Measurements from ENCODE around the gene APOL1. TPM values are rescaled to one million over a fixed set of nuclear protein-coding genes. Genes with fewer than 3 reads are reported as not detected.
"Not testable (repeated sequence)": the region's sequence is repeated elsewhere in the genome, so short reads cannot be mapped to it uniquely, and the experiment has no call there.

The APOL1 gene
- total RNA-seq, 8 experiments from 2014 or later: 0.09 to 171 (median 14.0) TPM; not detected in 1

DNA sequence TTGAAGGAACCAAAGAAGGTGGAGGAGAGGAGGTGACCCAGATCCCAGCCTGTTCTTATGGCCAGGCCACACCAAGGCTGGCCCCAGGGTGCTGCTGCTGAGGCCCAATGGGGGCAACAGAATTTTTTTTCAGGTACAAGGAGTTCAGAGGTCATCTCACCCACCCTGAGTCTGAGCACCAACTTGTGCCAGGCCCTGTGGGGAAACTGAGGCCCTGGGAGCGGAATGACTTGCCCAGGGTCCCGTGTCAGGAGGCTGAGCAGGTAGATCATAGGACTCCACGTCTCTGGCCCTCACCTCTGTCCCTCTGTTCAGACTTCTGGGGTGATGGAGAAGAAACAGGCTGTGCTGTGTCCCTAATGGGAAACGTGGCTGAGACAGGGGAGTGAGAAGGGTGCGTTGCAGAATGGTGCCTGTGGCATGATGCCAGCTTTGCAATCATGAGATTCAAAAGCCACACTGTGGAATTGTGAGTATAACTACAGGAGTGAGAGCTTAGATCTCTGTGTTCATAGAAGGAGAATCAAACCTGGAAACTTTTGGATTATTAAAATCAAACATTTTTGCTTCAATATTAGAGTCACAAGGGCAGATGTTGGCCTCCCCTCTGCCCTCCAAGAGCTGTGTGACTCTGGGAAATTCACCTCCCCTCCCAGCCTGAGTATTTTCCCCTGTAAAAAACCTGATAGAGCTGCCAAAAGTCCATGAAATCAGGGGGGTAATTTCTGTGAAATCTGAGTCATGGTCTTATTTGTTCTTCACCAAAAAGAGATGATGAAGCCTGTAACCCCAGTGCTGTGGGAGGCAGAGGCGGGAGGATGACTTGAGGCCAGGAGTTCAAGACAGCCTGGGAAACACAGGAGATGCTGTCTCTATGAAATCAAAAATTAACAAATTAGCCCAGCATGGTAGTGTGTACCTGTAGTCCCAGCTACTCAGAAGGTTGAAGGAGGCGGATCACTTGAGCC, 874 bp downstream of the APOL1 start:
- in situ Hi-C loops (cut with MboI; ENCODE audit: low pct_unique_long_range_greater_than_20kb in 2 of 9, low sequenced_read_pairs in 9 of 9, unreplicated experiment in 9 of 9): no loop called here
- Histone ChIP-seq H3K4me1 (replicated peaks in 1 of 2) (peaks cover 4 to 7% of the 10 kb centered on the region in 2 donors), H3K27ac (no peak overlapping the region), H3K4me3 (no peak overlapping the region)
- 40 to 100% (median 78%) methylated on average over 1 to 5 of the region's 7 CpGs; no CpG with 5 or more reads in 2 of the 10 experiments for WGBS, 10 experiments
- ATAC-seq (replicated peaks in 6 of 8): no peak

DNA sequence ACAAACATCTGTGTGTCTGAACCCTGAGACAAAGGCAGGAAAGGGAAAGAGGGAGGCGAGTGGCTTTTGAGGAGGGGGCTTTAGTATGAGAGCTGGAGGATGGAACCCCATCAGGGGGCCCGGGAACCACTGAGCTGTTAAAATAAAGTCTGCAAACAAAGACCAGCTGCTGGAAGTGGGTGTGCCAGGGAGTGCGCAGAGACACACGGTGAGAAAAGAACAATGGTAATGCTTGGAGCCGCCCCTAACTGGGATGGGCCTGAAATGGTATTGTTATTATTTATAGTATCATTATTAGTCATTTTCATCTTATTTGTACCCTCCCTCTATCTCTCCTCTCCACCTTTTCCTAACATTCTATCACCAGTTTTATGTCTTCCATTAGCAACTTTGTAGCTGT, 2.6 kb downstream of the APOL1 start:
- H3K4me3 ChIP-seq; in situ Hi-C loops (cut with MboI; ENCODE audit: low pct_unique_long_range_greater_than_20kb in 2 of 9, low sequenced_read_pairs in 9 of 9, unreplicated experiment in 9 of 9); H3K27ac ChIP-seq: not testable (repeated sequence)
- no CpG with 5 or more reads among the region's 5 CpGs for WGBS, 10 experiments
- ATAC-seq (replicated peaks in 6 of 8): peak in 4 of 8 experiments; percentile 11 to 28 (median 20)
- H3K4me1 ChIP-seq (replicated peaks in 1 of 2): peaks cover 13 to 20% of the 10 kb centered on the region in 2 donors

DNA sequence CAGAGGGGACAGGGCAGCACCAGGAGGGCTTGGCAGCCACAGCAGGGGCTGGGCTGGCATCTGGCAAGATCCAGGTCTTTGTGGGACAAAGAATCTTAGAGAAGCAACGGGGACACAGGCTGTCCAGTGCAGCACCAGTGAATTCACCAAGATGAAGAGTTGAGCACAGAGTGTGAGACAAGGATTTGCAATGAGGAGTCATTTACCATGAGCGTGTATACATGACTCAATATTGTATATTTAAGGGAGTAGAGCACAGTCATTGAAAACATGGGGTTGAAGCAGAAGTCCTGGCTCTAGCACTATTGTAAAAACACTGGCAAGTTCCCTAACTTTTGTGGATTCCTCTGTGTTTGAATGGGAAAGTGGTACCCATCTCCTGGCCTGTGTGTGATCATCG, 3.5 kb downstream of the APOL1 start:
- H3K4me1 ChIP-seq (replicated peaks in 1 of 2): peaks cover 13 to 20% of the 10 kb centered on the region in 2 donors
- in situ Hi-C loops (cut with MboI; ENCODE audit: low pct_unique_long_range_greater_than_20kb in 2 of 9, low sequenced_read_pairs in 9 of 9, unreplicated experiment in 9 of 9): no loop called here
- no peak overlapping the region for H3K4me3 ChIP-seq
- no peak overlapping the region for H3K27ac ChIP-seq
- 67 to 100% (median 80%) methylated on average over 1 to 3 of the region's 3 CpGs; no CpG with 5 or more reads in 1 of the 10 experiments for WGBS, 10 experiments
- ATAC-seq (replicated peaks in 6 of 8): no peak

DNA sequence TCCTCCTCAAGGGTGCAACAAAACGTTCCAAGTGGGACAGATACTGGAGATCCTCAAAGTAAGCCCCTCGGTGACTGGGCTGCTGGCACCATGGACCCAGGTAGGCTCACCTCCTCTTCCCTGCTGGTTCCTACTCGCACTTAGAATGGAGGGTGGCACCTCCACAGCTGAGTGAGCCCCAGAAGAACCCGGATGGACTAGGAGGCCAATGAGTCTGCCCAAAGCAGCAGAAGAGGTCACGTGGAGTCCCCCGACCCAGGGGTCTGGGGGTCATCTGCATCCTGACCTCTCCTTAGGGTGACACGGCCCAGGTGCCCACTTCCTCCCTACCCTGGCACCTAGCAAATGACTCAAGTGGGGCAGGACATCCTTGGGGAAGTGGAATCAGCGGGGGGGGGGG, 4.4 kb downstream of the APOL1 start:
- H3K4me1 ChIP-seq (replicated peaks in 1 of 2): peaks cover 13 to 20% of the 10 kb centered on the region in 2 donors
- in situ Hi-C loops (cut with MboI; ENCODE audit: low pct_unique_long_range_greater_than_20kb in 2 of 9, low sequenced_read_pairs in 9 of 9, unreplicated experiment in 9 of 9): no loop called here
- H3K4me3 ChIP-seq: no peak overlapping the region
- H3K27ac ChIP-seq: no peak overlapping the region
- 40 to 100% (median 80%) methylated on average over 1 to 6 of the region's 8 CpGs; no CpG with 5 or more reads in 4 of the 10 experiments for WGBS, 10 experiments
- no peak for ATAC-seq (replicated peaks in 6 of 8)

DNA sequence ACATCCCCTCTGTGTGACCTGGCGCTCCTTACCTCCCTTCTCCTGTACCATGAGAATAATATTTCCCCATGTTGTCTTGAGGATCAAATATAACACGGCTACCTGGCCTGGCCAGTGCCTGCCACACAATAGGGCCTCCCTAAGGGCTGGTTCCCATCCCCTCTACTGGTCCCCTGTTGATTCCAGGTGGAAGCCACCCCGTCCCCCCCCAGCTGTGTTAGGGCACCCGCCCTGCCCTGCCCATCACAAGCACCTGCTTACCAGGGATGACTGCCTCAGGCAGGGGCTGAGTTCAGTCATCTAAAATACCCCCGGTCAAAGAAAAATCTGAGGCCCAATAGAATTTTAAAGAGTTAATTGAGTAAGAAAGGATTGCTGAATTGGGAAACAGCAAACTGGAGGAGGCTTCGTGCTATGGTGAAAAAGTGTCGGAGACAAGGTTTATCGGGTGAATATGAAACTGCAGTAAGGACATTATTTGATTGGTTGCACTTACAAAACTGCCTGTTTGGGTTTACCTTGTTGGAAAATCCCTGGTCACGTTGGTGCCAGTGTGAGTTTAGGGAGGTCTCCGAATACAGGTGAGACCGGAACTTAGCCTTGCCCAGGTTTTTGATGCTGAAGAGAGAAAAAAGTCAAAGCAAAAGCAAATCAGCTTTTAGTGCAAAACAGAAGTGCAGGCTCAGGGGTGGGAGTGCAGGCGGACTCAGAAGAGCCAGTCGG, 5.2 kb downstream of the APOL1 start:
- in situ Hi-C loops (cut with MboI; ENCODE audit: low pct_unique_long_range_greater_than_20kb in 2 of 9, low sequenced_read_pairs in 9 of 9, unreplicated experiment in 9 of 9): no loop called here
- H3K27ac ChIP-seq: no peak overlapping the region
- WGBS, 10 experiments: 79 to 100% (median 92%) methylated on average over 3 to 10 of the region's 13 CpGs; no CpG with 5 or more reads in 1 of the 10 experiments

DNA sequence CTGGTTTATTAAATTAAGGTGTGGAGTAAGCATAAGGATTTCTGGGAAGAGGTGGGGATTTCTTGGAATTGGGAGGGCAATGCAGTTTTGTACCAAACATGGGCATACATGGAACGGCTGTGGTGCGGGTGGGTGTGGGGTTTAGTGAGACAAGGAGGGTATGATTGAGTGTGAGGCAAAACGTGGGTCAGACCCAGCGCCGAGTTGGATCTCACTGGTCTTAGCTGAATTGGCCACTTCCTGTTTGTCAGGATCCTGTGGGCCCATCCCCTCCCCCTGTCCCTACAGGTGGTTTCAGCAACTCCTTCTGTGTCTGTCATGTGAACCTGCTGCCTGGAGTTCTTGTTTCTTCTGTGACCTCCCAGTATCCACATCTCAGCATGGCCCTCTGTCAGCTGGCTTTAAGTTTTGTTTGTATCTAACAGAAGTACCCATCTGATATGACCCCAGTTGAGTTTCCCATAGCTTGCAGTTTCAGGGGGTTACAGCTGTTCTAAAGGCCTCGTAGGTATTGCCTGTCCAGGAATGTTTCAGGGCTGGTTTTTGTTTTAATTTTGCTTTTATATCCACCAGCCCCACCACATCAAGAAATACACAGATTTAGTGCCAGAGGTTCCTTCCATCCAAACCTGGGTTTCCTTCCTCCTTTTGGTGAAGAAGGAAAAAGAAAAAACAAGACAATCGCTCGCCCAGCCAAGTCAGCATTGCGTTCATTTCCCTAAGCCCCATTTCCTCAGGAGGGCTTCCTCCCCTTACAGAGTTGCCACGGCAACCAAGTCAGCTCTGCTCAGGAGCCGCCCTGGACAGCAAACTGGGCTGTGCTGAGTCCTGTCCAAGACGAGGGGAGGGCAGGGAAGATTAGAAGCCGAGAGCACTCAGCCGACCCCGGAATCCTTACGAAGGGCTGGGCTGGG, 6.0 kb downstream of the APOL1 start:
- in situ Hi-C loops (cut with MboI; ENCODE audit: low pct_unique_long_range_greater_than_20kb in 2 of 9, low sequenced_read_pairs in 9 of 9, unreplicated experiment in 9 of 9): no loop called here
- WGBS, 10 experiments: 10 to 83% (median 70%) methylated on average over 1 to 8 of the region's 16 CpGs; no CpG with 5 or more reads in 5 of the 10 experiments
- ATAC-seq (replicated peaks in 6 of 8): peak in 7 of 8 experiments; percentile 11 to 98 (median 95)
- Histone ChIP-seq H3K27ac (peak overlapping the region in 1 of 2 donors; percentile 42), H3K4me1 (replicated peaks in 1 of 2) (peaks cover 13 to 23% of the 10 kb centered on the region in 2 donors), H3K4me3 (no peak overlapping the region)

More for the DNA sequence above, 5.2 kb downstream of the APOL1 start:
- no peak overlapping the region for H3K4me3 ChIP-seq
- ATAC-seq (replicated peaks in 6 of 8): no peak
- peaks cover 13 to 20% of the 10 kb centered on the region in 2 donors for H3K4me1 ChIP-seq (replicated peaks in 1 of 2)

DNA sequence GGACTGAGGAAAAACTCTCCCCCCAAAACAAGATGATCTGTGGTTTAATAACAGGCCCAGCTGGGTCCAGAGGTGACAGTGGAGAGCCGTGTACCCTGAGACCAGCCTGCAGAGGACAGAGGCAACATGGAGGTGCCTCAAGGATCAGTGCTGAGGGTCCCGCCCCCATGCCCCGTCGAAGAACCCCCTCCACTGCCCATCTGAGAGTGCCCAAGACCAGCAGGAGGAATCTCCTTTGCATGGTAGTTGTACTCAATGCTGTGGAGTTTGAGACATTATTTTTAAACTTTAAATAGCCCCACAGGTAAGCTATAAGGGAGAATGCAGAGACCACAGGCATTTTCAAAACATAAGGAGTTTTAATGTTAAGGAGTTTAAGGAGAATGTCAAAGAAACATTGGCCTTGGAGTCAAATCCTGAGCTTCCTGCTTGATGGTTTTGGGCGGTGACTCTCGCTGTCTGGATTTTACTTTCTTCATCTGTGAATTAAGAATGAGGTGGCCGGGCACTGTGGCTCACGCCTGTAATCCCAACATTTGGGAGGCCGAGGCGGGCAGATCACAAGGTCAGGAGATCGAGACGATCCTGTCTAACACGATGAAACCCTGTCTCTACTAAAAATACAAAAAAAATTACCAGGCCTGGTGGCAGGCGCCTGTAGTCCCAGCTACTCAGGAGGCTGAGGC, 6.8 kb downstream of the APOL1 start:
- peaks cover 13 to 24% of the 10 kb centered on the region in 2 donors for H3K4me1 ChIP-seq (replicated peaks in 1 of 2)
- peak in 5 of 8 experiments; percentile 50 to 64 (median 63) for ATAC-seq (replicated peaks in 6 of 8)
- in situ Hi-C loops (cut with MboI; ENCODE audit: low pct_unique_long_range_greater_than_20kb in 2 of 9, low sequenced_read_pairs in 9 of 9, unreplicated experiment in 9 of 9): no loop called here
- H3K27ac ChIP-seq: peak overlapping the region in 1 of 2 donors; percentile 19
- WGBS, 10 experiments: 53 to 95% (median 80%) methylated on average over 1 to 9 of the region's 14 CpGs; no CpG with 5 or more reads in 2 of the 10 experiments
- no peak overlapping the region for H3K4me3 ChIP-seq

DNA sequence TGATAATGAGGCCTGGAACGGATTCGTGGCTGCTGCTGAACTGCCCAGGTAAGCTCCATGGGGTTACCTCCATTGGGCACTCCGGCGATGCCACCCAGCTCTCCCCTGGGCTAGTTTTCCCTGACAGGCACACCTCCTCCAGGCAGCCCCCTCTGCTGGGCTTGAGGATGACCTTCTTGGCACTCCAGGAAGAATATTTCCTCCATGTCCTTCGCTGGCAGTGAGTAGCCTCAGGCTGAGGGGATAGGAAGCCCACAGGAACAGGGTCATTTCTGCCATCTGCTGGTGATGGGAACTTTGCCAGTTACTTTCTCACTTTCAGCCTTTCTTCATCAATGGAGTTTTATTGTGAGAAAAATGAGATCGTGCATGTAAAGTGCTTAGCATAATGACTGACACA, 8.7 kb downstream of the APOL1 start:
- in situ Hi-C loops (cut with MboI; ENCODE audit: low pct_unique_long_range_greater_than_20kb in 2 of 9, low sequenced_read_pairs in 9 of 9, unreplicated experiment in 9 of 9); H3K27ac ChIP-seq; ATAC-seq (replicated peaks in 6 of 8); H3K4me3 ChIP-seq: not testable (repeated sequence)
- 58 to 89% (median 65%) methylated on average over 2 to 3 of the region's 6 CpGs; no CpG with 5 or more reads in 7 of the 10 experiments for WGBS, 10 experiments
- peaks cover 11 to 18% of the 10 kb centered on the region in 2 donors for H3K4me1 ChIP-seq (replicated peaks in 1 of 2)

DNA sequence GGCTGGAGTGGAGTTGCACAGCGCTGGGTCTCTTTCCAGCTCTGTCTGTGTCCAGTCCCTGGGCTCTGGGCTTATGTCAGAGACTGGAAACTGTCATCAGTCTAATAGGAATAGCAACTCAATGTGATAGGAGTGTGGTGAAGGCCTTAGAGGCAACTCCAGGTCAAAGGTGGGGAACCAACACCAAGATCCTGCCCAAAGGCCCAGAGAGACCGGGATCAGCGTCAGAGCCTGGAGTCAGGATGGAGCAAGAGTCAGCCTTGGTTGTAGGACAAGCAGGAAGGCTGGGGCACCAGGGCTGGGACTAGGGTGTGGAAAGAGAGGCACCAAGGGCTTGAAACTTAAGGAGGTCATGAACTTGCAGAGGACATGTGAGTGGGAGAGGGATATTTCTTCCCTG, 9.4 kb downstream of the APOL1 start:
- in situ Hi-C loops (cut with MboI; ENCODE audit: low pct_unique_long_range_greater_than_20kb in 2 of 9, low sequenced_read_pairs in 9 of 9, unreplicated experiment in 9 of 9); H3K4me3 ChIP-seq; H3K27ac ChIP-seq; ATAC-seq (replicated peaks in 6 of 8): not testable (repeated sequence)
- WGBS, 10 experiments: 100% methylated on average over 1 of the region's 3 CpGs; no CpG with 5 or more reads in 8 of the 10 experiments
- peaks cover 11 to 18% of the 10 kb centered on the region in 2 donors for H3K4me1 ChIP-seq (replicated peaks in 1 of 2)

DNA sequence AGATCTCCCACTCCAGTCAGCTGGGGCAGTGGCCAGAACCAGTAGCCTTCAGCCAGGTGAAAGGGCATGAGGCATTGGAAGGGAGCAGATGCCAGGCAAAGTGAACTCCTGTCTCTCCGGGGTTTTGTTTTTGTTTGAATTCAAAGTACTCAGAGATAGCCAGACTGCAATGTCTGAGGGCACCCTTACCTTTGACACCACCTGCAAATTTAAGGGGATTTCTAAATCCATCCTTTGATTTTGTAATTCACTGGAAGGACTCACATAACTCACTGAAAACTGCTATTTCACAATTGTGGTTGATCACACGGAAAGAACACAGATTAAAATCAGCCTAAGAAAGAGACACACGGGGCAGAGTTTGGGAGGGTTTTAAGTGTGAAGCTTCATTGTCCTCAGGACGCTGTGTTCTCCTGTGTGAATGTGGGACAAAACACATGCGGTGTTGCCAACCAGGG, 10.3 kb downstream of the APOL1 start:
- H3K27ac ChIP-seq; H3K4me3 ChIP-seq; in situ Hi-C loops (cut with MboI; ENCODE audit: low pct_unique_long_range_greater_than_20kb in 2 of 9, low sequenced_read_pairs in 9 of 9, unreplicated experiment in 9 of 9); ATAC-seq (replicated peaks in 6 of 8): not testable (repeated sequence)
- peaks cover 11 to 18% of the 10 kb centered on the region in 2 donors for H3K4me1 ChIP-seq (replicated peaks in 1 of 2)
- 0 to 65% (median 46%) methylated on average over 1 to 5 of the region's 5 CpGs; no CpG with 5 or more reads in 3 of the 10 experiments for WGBS, 10 experiments

DNA sequence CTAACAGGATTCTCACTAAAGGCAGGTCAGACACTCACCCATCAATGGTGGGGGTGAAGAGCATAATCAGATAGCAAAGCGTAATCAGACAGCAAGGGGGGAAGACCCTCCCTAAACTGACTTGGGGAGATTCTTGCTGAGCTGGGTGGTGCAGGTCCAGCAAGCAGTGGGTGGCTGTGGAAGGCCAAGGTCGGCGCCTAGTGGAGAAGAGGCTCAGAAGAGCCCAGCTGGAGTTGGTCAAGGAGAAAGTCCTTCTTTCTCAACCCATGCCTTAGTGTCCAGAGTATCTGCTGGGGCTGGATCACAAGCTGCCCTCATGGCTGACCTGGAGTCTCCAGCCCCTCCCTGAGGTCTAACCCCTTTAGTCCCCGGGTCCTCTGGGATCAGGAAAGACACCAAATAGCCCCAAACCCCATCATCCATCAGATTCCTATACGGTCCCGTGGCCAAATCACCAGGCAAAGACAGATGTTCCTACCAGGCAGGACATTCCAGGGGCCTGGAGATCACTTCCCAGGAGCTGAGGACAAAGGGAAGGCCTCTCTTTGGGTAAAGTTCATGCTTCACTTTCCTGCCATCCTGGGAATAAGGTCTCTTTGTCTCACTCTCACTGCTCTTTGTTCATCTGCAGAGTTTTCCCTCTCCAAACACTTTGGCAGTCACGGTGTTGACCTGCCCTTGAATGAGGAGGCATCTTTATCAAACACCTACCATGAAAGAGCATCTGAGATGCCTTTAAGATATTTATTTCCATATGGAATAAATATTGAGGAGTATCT, 11.1 kb downstream of the APOL1 start:
- H3K27ac ChIP-seq; H3K4me3 ChIP-seq; in situ Hi-C loops (cut with MboI; ENCODE audit: low pct_unique_long_range_greater_than_20kb in 2 of 9, low sequenced_read_pairs in 9 of 9, unreplicated experiment in 9 of 9): not testable (repeated sequence)
- 32 to 93% (median 75%) methylated on average over 1 to 5 of the region's 7 CpGs; no CpG with 5 or more reads in 6 of the 10 experiments for WGBS, 10 experiments
- H3K4me1 ChIP-seq (replicated peaks in 1 of 2): peaks cover 7 to 16% of the 10 kb centered on the region in 2 donors
- ATAC-seq (replicated peaks in 6 of 8): peak in 1 of 8 experiments; percentile 45

Data from motor neuron (in vitro differentiated cells).